Pancreas (tissue), 10 donors: ENCODE results near the gene CTDSP2. TPM values are rescaled to one million over a fixed set of nuclear protein-coding genes. Genes with fewer than 3 reads are reported as not detected.

Source experiments
- ATAC-seq, 4 donors: fragments of 200-7000 bp; cut with Tn5 transposase; one replicate each; pipeline versions ENCODE4 v1.8.0 to v1.9.1; 2020; ENCODE audit warnings: mild to moderate bottlenecking in 4 of 4, moderate library complexity in 4 of 4
- DNase-seq, 6 donors: peaks; one replicate each; pipeline ENCODE4 v3.0.0-alpha.2; 2020
- FAIRE-seq: peaks from 2 replicates; lab custom pipeline; 2012; peaks lifted over from hg19 to GRCh38; lab: Jason Lieb, UNC
- H3K27ac ChIP-seq, 4 donors: fragments of 200-600 bp; sonication (generic); 1 replicate in 3 of 4; 2 replicates in 1 of 4; pipeline versions ENCODE4 v1.5.0 to v1.8.0; 2020
- H3K27me3 ChIP-seq, 4 donors: fragments of 200-600 bp; one replicate each; pipeline ENCODE4 v1.8.0; 2021
- H3K36me3 ChIP-seq, 3 donors: fragments of 200-600 bp; sonication (generic) in 1 of 3; one replicate each; pipeline versions ENCODE4 v1.5.0 to v1.8.0; 2020 to 2021
- H3K4me1 ChIP-seq, 3 donors: fragments of 200-600 bp; one replicate each; pipeline ENCODE4 v1.8.0; 2021
- H3K4me3 ChIP-seq, 4 donors: fragments of 200-600 bp; sonication (generic) in 2 of 4; one replicate each; pipeline versions ENCODE4 v1.5.0 to v1.8.0; 2020 to 2021
- H3K9me3 ChIP-seq, 4 donors: fragments of 200-600 bp; one replicate each; pipeline ENCODE4 v1.8.0; 2021
- WGBS, 2 donors: extraction: QIAGEN DNeasy Blood & Tissue Kit; methylation state at CpG; one replicate each; pipeline ENCODE4 v1.1.7; 2013; 5-methylcytosine and 5-hydroxymethylcytosine counted together
- intact Hi-C, 3 donors: fragments of 100-400 bp; cut with DNase I; formaldehyde crosslinking; loops; one replicate each; pipeline versions ENCODE4 v1.11.1 to v1.14.2; 2022
- polyA plus RNA-seq, 2 donors: library from polyadenylated mRNA; stranded (reverse); fragments of 200-250 nt; gene quantifications; one replicate each; pipeline ENCODE4 v1.2.3, GENCODE V29; 2013
- total RNA-seq, 6 donors: library from RNA; stranded (reverse); fragmentation: NEBNext Ultra II Directional in 4 of 6; extraction: Animal tissue kit (Norgen Biotek cat#: 25700) in 4 of 6; gene quantifications; one replicate each; pipeline versions ENCODE4 v1.2.1 to v1.2.4, GENCODE V29; 2021 to 2023
- TF ChIP-seq, protein P1 (sequence below), 4 donors: fragments of 200-600 bp; sonication (generic) in 3 of 4; IDR thresholded peaks; one replicate each; pipeline versions ENCODE4 v1.5.0 to v1.8.0; 2021; ENCODE audit warnings: antibody characterized with exemption in 4 of 4
- donor health status: healthy with polysubstance abuse.
- donor health status: DM: no; HTN: no; CAD: no; lungs with moderate emphysema.
- donor health status: DM: no; HTN: no; CAD: no.
- donor health status: control.
- donor health status: control.
- donor health status: Bipolar disorder and iron deficiency.
- donor health status: DM: yes; HTN: yes; CAD: no.
- donor health status: DM: no; HTN: no; CAD: no.
- donor health status: DM: no; HTN: no; CAD: no.
- donor health status: DM: yes; HTN: yes; CAD: no.

Gene CTDSP2, protein sequence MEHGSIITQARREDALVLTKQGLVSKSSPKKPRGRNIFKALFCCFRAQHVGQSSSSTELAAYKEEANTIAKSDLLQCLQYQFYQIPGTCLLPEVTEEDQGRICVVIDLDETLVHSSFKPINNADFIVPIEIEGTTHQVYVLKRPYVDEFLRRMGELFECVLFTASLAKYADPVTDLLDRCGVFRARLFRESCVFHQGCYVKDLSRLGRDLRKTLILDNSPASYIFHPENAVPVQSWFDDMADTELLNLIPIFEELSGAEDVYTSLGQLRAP
- 100 to 1,000 TPM in 2 of 6 donors, 10 to 100 TPM in 4; 88.8 to 165 (median 94.5) TPM for total RNA-seq
- polyA plus RNA-seq = 10 to 100 TPM; 38.7 to 48.6 TPM

DNA sequence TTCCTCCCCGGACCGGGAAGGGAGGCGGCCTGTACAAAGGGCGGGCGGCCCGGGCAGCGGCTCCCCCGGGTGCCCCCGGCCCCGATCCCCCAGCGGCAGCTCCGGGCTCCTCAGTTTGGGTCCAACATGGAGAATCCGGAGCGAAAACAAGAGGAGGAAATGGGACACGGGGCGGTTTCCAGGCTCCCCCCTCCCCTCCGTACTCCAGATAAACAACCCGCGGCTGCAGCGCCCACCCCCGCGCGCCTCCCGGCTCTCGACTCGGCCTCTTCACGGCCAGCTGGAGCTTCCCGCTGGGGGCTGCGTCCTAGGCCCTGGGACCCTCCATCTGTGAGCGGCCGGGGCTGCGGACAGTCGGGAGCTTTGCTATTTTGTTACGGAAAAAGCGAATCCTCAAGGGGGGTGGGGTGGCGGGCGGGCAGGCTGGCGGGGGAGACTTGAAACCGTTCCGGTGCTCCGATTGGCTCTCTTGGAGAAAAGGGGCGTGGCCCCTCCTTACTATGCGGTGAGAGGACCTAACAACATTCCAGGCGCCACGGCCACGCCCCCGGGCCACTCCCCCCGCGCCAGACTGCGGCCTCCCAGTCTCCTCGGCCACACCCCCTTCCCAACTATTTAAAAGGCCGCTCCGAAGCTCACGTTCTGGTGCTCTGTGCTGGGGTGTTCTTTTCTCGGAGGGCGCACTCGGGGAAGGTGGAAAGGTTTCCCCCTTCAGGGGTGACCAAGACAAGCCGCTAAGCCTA lies at the start of gene CTDSP2:
Gene CTDSP2 (minus strand): TSS at position 153 of the 743 bp plus-strand sequence. CDS start 294 bp downstream, outside the sequence.
- Histone ChIP-seq H3K36me3 (no peaks in the 10 kb centered on the region), H3K4me1 (peaks cover 25 to 28% (median 26%) of the 10 kb centered on the region in 3 donors), H3K4me3 (peak within 1 kb of the TSS; percentile 96 to 99 (median 98)), H3K27me3 (no peaks in the 10 kb centered on the region), H3K9me3 (no peaks in the 10 kb centered on the region), H3K27ac (peak within 1 kb of the TSS; percentile 97 to 100 (median 100))
- intact Hi-C loops = no loop called here
- FAIRE-seq (no peak), DNase-seq (peak; percentile 98 to 100 (median 100)), ATAC-seq (peak; percentile 81 to 92 (median 86))
- TF ChIP-seq, protein P1, sequence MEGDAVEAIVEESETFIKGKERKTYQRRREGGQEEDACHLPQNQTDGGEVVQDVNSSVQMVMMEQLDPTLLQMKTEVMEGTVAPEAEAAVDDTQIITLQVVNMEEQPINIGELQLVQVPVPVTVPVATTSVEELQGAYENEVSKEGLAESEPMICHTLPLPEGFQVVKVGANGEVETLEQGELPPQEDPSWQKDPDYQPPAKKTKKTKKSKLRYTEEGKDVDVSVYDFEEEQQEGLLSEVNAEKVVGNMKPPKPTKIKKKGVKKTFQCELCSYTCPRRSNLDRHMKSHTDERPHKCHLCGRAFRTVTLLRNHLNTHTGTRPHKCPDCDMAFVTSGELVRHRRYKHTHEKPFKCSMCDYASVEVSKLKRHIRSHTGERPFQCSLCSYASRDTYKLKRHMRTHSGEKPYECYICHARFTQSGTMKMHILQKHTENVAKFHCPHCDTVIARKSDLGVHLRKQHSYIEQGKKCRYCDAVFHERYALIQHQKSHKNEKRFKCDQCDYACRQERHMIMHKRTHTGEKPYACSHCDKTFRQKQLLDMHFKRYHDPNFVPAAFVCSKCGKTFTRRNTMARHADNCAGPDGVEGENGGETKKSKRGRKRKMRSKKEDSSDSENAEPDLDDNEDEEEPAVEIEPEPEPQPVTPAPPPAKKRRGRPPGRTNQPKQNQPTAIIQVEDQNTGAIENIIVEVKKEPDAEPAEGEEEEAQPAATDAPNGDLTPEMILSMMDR (IDR thresholded peaks at IDR 0.05) = no peak
- WGBS, 2 donors = 0 to 1% methylated on average over 51 to 58 of the region's 58 CpGs

DNA sequence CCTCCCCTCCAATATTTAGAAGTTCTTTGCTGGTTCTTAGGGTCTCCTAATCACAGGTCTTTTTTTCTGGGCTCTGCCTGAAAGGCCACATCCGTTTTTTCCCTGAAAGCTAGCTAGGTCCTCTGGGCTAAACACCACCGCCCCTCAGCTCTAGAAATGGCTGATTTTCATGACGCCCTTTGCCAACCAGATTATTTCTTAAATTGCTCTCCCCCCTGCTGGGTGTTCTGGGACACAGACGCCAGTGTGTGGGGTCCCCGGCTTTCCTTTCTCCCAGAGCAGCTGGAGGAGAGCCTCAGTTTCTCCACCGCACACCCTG lies 49.5 kb upstream of the CTDSP2 start:
- no peak for DNase-seq
- TF ChIP-seq, protein P1 (IDR thresholded peaks at IDR 0.05) = no peak
- Histone ChIP-seq H3K36me3 (no peaks in the 10 kb centered on the region), H3K4me1 (peaks cover 4 to 35% (median 5%) of the 10 kb centered on the region in 3 donors), H3K27me3 (no peaks in the 10 kb centered on the region), H3K27ac (peak overlapping the region; percentile 82 to 93 (median 88)), H3K4me3 (peak overlapping the region; percentile 48 to 62 (median 56)), H3K9me3 (no peaks in the 10 kb centered on the region)
- 19% methylated on average over 6 of the region's 6 CpGs for WGBS, 2 donors
- FAIRE-seq = no peak
- peak; percentile 2 to 3 (median 2) for ATAC-seq
- intact Hi-C loops = no loop called here

DNA sequence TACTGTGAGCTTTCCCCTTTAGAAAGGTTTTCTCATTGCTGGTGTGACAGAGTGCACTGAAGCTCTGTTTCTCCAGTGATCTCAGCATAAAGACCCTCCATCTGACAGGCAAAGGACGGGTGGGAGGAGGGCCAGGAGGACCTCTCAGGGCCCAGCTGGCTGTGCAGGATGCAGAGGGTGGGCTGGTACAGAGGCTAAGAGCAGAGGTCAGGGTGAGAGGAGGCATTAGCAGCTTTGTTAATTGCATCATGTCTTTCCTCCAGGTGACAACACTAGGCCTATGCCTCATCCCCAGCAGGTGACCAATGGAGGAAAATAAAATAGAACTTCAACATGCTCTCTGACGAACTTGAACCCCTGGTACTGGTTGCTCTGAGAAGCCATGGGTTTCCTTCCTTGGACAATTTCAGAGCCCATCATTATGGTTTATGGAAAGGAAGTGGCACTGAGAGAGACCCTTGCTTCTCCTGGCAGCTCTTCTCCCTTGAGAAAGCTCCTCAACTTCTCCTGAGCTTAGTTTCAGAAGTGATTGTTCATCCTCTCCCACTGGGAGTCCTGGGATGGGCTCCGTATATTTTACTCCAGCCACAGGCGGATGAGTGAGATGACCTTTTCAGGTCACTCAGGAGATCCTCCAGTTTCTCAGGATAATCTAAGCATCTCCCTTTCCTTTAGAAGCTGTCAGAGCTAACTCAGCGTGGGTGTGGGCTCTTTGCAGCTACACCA lies 49.0 kb upstream of the CTDSP2 start:
- H3K27ac ChIP-seq = peak overlapping the region; percentile 82 to 93 (median 88)
- no peaks in the 10 kb centered on the region for H3K27me3 ChIP-seq
- H3K4me1 ChIP-seq = peaks cover 4 to 38% (median 5%) of the 10 kb centered on the region in 3 donors
- DNase-seq (no peak), ATAC-seq (no peak), FAIRE-seq (no peak)
- H3K4me3 ChIP-seq = no peak overlapping the region
- intact Hi-C loops = no loop called here
- 73 to 76% methylated on average over 5 of the region's 5 CpGs for WGBS, 2 donors
- no peaks in the 10 kb centered on the region for H3K36me3 ChIP-seq
- TF ChIP-seq, protein P1 (IDR thresholded peaks at IDR 0.05) = no peak
- H3K9me3 ChIP-seq = no peaks in the 10 kb centered on the region

DNA sequence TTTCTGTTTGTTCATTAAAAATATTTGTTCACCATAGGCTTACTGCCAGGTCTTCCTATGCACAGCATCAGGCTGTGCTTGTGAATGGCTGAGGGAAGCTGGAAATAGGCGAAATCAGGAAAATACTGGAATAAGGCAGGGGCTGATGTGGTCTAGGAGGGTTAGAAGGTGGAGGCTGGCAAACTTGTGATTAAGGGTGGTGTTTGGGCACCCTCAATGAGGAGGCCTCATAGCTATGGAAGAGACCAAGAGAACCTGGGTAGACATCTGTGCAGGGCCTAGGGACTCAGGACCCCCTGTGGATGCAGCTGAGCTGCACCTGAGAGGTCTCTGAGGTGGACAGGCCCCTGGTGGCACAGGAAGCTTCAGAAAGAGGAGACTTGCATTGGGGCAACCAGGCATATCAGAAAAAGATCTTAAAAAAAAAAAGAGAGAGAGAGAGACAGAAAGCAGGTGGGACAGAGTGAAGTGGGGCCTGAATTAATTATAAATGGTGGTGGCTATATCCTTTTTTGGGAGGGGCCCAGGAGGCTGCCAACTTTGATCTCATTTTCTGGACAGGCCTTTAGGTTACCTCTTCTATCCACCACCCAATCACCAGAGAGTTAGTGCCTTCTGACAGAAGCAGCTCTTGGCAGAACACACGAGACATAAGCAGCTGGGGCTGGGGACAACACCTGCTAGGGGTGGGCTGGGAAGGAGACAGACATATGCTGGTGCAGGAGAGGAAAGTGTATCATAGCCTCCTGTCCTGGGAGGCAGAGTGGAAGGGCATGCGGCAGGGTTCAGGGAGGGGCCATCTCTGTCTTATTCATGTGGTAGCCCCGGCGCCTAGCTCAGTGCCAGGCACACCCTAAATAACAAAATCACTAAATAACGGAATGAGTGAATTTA lies 48.1 kb upstream of the CTDSP2 start:
- H3K9me3 ChIP-seq = no peaks in the 10 kb centered on the region
- peaks cover 4 to 41% (median 5%) of the 10 kb centered on the region in 3 donors for H3K4me1 ChIP-seq
- intact Hi-C loops = no loop called here
- ATAC-seq = no peak
- H3K36me3 ChIP-seq = no peaks in the 10 kb centered on the region
- 81 to 84% methylated on average over 6 of the region's 6 CpGs for WGBS, 2 donors
- peak overlapping the region; percentile 56 to 92 (median 72) for H3K27ac ChIP-seq
- no peak for FAIRE-seq
- DNase-seq = no peak
- TF ChIP-seq, protein P1 (IDR thresholded peaks at IDR 0.05) = no peak
- H3K27me3 ChIP-seq = no peaks in the 10 kb centered on the region
- H3K4me3 ChIP-seq = no peak overlapping the region
